DOHH2 (cell line): ENCODE results near the gene PPP2R2B.

Source experiments
- H3F3A ChIP-seq: fragments of 200-600 bp; sonication (generic), shearing (Covaris generic); 2 replicates; pipeline ENCODE4 v1.6.0; 2016; ENCODE audit warnings: antibody characterized with exemption, mild to moderate bottlenecking; ENCODE audit not compliant: control insufficient read depth, insufficient read depth
- H3K27ac ChIP-seq: fragments of 200-600 bp; sonication (generic); 2 replicates; pipeline ENCODE4 v1.5.1; 2014; ENCODE audit warnings: low read depth, mild to moderate bottlenecking, low read length, moderate library complexity
- H3K27me3 ChIP-seq: fragments of 200-600 bp; sonication (generic); 2 replicates; pipeline ENCODE4 v1.6.1; 2014; ENCODE audit warnings: mild to moderate bottlenecking, low read length, mixed read lengths; ENCODE audit not compliant: control insufficient read depth
- H3K36me3 ChIP-seq: fragments of 200-600 bp; sonication (generic); 2 replicates; pipeline ENCODE4 v1.6.1; 2014; ENCODE audit warnings: mild to moderate bottlenecking, low read length, moderate library complexity, mixed read lengths; ENCODE audit not compliant: control insufficient read depth
- H3K4me1 ChIP-seq: fragments of 200-600 bp; sonication (generic); 2 replicates; pipeline ENCODE4 v1.6.1; 2014; ENCODE audit warnings: mild to moderate bottlenecking, low read length, mixed read lengths; ENCODE audit not compliant: control insufficient read depth
- H3K4me2 ChIP-seq: fragments of 200-600 bp; sonication (generic); 2 replicates; pipeline ENCODE4 v1.6.0; 2014; ENCODE audit warnings: mild to moderate bottlenecking, low read length, moderate library complexity
- H3K4me3 ChIP-seq: fragments of 200-600 bp; sonication (generic); 2 replicates; pipeline ENCODE4 v1.5.1; 2014; ENCODE audit warnings: mild to moderate bottlenecking, low read length, mixed read lengths
- H3K79me2 ChIP-seq: fragments of 200-600 bp; sonication (generic); 2 replicates; pipeline ENCODE4 v1.6.1; 2014; ENCODE audit warnings: mild to moderate bottlenecking, low read length, mixed read lengths; ENCODE audit not compliant: control insufficient read depth
- H3K9me2 ChIP-seq: fragments of 200-600 bp; sonication (generic); replicated peaks from 2 replicates; pipeline ENCODE4 v1.6.1; 2014; ENCODE audit warnings: mild to moderate bottlenecking, low read length, mixed read lengths; ENCODE audit not compliant: control insufficient read depth
- H3K9me3 ChIP-seq: fragments of 200-600 bp; sonication (generic); 2 replicates; pipeline ENCODE4 v1.6.1; 2014; ENCODE audit warnings: antibody characterized with exemption, low read length, mixed read lengths; ENCODE audit not compliant: control insufficient read depth, insufficient read depth
- H4K20me1 ChIP-seq: fragments of 200-600 bp; sonication (generic); 2 replicates; pipeline ENCODE4 v1.6.0; 2014; ENCODE audit warnings: low read depth, mild to moderate bottlenecking, antibody characterized with exemption, low read length, moderate library complexity; ENCODE audit not compliant: control insufficient read depth, insufficient read depth
- EZH2phosphoT487 ChIP-seq: fragments of 200-600 bp; sonication (generic); IDR thresholded peaks from 2 replicates; pipeline ENCODE4 v1.6.1; 2017; ENCODE audit warnings: borderline replicate concordance, mild to moderate bottlenecking, antibody characterized with exemption, low read length, moderate library complexity, mixed read lengths
- TF ChIP-seq, protein P1 (sequence below): fragments of 200-600 bp; sonication (generic); IDR thresholded peaks from one replicate; pipeline ENCODE4 v1.5.1; 2014; ENCODE audit warnings: antibody characterized with exemption, mild to moderate bottlenecking, low read depth, low read length; ENCODE audit not compliant: poor library complexity, severe bottlenecking

Gene PPP2R2B

DNA sequence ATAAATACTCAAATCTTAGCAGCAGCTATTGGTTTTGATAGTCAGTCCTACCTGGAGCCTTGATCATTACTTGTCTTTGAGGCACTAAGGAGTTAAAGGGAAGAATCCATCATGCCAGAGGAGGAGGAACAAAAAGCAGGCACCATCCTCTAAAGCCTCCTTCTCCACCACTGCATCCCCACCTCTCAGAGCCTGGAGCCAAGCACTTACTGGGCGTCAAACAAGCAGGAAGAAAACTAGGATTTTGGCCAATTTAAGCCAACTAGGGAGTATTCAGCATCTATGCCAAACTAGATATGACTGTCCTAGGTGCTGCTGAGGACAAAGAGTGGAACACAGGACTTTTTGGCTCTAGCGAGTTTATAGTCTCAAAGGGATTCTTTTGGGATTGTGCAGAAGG is 152.5 kb downstream of the PPP2R2B start:
- H3K9me3 ChIP-seq, result peaks cover 3% of the 10 kb centered on the region; the same call in 1 of the 2 replicates
- no peaks in the 10 kb centered on the region for H3K36me3 ChIP-seq
- TF ChIP-seq, protein P1, sequence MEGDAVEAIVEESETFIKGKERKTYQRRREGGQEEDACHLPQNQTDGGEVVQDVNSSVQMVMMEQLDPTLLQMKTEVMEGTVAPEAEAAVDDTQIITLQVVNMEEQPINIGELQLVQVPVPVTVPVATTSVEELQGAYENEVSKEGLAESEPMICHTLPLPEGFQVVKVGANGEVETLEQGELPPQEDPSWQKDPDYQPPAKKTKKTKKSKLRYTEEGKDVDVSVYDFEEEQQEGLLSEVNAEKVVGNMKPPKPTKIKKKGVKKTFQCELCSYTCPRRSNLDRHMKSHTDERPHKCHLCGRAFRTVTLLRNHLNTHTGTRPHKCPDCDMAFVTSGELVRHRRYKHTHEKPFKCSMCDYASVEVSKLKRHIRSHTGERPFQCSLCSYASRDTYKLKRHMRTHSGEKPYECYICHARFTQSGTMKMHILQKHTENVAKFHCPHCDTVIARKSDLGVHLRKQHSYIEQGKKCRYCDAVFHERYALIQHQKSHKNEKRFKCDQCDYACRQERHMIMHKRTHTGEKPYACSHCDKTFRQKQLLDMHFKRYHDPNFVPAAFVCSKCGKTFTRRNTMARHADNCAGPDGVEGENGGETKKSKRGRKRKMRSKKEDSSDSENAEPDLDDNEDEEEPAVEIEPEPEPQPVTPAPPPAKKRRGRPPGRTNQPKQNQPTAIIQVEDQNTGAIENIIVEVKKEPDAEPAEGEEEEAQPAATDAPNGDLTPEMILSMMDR, result no peak
- TF ChIP-seq EZH2phosphoT487, result no peak

DNA sequence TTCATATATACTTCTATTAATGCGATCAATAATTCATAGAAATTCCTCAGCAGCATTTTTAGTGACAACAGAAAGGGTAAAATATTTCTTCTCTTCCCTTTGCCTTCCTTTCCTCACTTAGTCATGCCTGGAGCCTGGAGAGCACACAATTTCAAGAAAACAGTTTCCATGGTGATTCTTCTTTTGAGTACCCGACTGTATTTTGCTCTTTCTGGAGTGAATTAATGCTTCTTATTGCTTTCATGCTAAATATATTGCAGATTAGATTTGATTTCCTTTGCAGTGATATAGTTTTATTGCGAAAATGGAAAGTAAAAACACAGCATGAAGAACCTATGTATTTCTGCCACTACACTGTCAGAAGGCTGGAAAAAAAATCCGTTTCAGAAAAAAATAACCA is 153.5 kb downstream of the PPP2R2B start:
- Histone ChIP-seq H4K20me1 (no peaks in the 10 kb centered on the region), H3K9me3 (peaks cover 3% of the 10 kb centered on the region; the same call in 1 of the 2 replicates), H3K4me2 (no peak overlapping the region), H3K4me1 (no peaks in the 10 kb centered on the region), H3F3A (no peaks in the 10 kb centered on the region), H3K9me2 (no peaks in the 10 kb centered on the region), H3K27me3 (0 out of 2 replicates have a peak, but pooled peaks cover 2% of the 10 kb centered on the region), H3K4me3 (no peak overlapping the region), H3K27ac (no peak overlapping the region), H3K36me3 (no peaks in the 10 kb centered on the region), H3K79me2 (no peaks in the 10 kb centered on the region)
- TF ChIP-seq, protein P1, result no peak
- TF ChIP-seq EZH2phosphoT487, result no peak

More for the DNA sequence above, 152.5 kb downstream of the PPP2R2B start:
- H3K4me3 ChIP-seq, result no peak overlapping the region
- H3K27ac ChIP-seq, result no peak overlapping the region
- H3K4me1 ChIP-seq, result no peaks in the 10 kb centered on the region
- H3K79me2 ChIP-seq, result no peaks in the 10 kb centered on the region
- no peaks in the 10 kb centered on the region for H3K9me2 ChIP-seq
- H3F3A ChIP-seq, result no peaks in the 10 kb centered on the region
- H3K4me2 ChIP-seq, result no peak overlapping the region
- H3K27me3 ChIP-seq, result 0 out of 2 replicates have a peak, but pooled peaks cover 2% of the 10 kb centered on the region
- H4K20me1 ChIP-seq, result no peaks in the 10 kb centered on the region

DNA sequence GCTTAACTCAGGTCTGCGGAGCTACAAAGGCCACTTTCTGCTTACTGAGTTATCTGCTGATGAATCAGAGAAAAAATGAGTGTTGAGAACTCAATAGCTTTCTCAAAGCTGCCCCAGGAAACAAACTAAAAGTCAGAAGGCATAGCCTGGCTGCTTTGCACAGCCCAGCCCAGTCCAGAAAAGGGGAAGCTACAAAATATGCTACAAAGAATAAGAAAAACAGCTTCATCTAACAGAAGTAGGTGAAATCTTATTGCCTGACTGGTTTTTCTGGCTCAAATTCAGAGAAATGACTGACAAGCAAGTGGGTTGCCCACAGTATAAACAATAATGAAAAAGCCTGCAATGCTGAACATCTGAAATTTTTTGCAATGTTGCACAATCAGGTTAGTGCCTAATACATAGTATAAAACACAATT is 156.2 kb downstream of the PPP2R2B start:
- Histone ChIP-seq H3K4me3 (no peak overlapping the region), H3K9me3 (no peaks in the 10 kb centered on the region), H3K27me3 (0 out of 2 replicates have a peak, but pooled peaks cover 2% of the 10 kb centered on the region), H3K36me3 (no peaks in the 10 kb centered on the region), H3K27ac (no peak overlapping the region), H3K4me2 (no peak overlapping the region), H3K79me2 (no peaks in the 10 kb centered on the region), H3K9me2 (no peaks in the 10 kb centered on the region), H4K20me1 (no peaks in the 10 kb centered on the region), H3F3A (no peaks in the 10 kb centered on the region), H3K4me1 (no peaks in the 10 kb centered on the region)
- TF ChIP-seq EZH2phosphoT487, result no peak
- TF ChIP-seq, protein P1, result no peak
